DOHH2 (cell line): ENCODE results near the gene KDM8.

ENCODE experiments used
- CTCF ChIP-seq: fragments of 200-600 bp; sonication (generic); IDR thresholded peaks from one replicate; pipeline ENCODE4 v1.5.1; 2014; ENCODE audit warnings: antibody characterized with exemption, mild to moderate bottlenecking, low read depth, low read length; ENCODE audit not compliant: poor library complexity, severe bottlenecking
- EZH2phosphoT487 ChIP-seq: fragments of 200-600 bp; sonication (generic); IDR thresholded peaks from 2 replicates; pipeline ENCODE4 v1.6.1; 2017; ENCODE audit warnings: borderline replicate concordance, mild to moderate bottlenecking, antibody characterized with exemption, low read length, moderate library complexity, mixed read lengths

GRCh38 chr16:27245276-27246172 is 42.2 kb downstream of the KDM8 start:
- TF ChIP-seq CTCF, result no peak
- TF ChIP-seq EZH2phosphoT487, result no peak
